Measurements from ENCODE around the gene KMT2A. TPM values are rescaled to one million over a fixed set of nuclear protein-coding genes. Genes with fewer than 3 reads are reported as not detected.
A peak's percentile ranks its signal among the peaks of the same experiment; 100 is the strongest.
"Not testable (repeated sequence)": the region's sequence is repeated elsewhere in the genome, so short reads cannot be mapped to it uniquely, and the experiment has no call there.

The KMT2A gene
- polyA plus RNA-seq, 4 donors = 33.8 to 49.7 (median 40.9) TPM

DNA sequence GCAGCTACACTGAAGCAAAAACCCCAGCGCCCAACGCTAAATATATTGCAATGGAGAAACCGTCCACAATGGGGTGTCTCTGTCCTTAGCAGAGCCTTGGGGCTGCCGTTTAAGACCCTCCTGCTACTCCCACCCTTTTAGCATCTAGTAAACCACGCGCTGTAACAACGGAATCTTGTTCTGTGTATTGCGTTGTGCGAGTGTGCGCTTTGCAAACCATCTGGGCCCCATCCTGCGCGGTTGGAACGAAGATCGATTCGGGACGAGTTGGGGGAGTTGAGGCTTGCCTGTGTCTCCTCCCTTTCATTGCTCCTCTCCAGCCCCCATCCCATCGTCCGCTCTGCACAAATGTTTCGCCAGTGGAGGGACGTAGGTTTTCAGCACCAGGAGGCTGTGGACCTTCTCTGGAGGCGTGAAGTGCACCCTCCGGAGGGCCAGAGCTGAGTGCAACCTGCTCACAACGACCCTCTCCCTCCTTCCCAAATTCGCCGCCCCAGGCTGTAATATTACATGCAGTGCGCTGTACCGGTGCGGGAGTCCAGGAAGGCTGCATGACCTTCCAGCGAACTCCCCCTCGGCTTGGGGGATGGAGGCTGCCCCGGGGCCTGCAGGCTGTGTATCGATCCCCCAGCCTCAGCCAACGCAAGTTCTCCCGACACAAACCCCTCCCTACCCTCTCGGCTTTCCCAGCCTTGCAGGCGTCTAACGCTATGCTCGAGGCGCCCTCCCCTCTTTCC lies 1.6 kb upstream of the KMT2A start:
- DNase-seq (ENCODE audit: low read depth in 4 of 4, low spot score in 3 of 4) = no peak

DNA sequence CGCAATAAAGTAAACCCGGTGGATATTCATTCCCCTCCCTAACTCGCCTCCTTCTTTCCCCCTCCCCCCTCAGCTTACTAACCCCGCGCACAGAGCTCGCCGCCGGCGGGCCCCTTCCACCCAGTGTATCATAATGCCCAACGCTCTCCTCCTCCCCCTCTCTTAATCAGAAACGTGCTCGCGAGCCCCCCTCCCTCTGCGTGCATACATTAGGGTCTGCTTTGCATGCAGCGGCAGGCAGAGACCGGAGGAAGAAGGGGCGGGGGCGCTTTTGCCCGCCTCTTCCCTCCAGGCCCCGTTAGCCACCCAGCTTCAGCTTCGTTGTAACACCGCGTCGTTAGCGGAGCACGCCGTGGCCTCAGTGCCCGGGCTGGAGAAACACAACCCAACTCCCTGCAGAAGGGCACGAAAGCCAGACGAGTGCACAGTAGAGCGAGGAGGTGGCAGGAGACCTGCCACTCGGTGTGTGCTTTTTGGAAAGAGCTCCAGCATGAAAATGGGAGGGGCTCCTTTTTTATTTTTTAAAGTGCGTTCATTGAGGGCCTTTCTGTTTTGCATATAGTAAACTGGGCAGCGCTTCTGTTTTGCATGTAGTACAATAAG lies 901 bp upstream of the KMT2A start:
- DNase-seq (ENCODE audit: low read depth in 4 of 4, low spot score in 3 of 4) = peak in 2 of 4 donors; percentile 42

DNA sequence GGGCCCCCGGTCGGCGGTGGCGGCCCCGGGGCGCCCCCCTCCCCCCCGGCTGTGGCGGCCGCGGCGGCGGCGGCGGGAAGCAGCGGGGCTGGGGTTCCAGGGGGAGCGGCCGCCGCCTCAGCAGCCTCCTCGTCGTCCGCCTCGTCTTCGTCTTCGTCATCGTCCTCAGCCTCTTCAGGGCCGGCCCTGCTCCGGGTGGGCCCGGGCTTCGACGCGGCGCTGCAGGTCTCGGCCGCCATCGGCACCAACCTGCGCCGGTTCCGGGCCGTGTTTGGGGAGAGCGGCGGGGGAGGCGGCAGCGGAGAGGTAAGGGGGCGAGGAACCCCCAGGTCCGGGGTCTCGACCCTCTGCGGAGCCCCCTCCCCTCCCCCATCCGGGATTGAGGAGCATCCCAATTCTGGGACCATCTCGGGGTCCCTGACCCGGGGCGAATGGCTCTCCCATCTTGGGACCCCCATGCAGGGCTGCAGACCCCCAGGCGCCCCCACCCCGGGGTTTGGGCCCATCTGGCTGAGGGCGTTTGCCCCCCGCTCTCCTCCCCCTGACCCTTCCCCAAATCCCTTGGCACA lies 431 bp downstream of the KMT2A start:
- DNase-seq (ENCODE audit: low read depth in 4 of 4, low spot score in 3 of 4) = no peak

DNA sequence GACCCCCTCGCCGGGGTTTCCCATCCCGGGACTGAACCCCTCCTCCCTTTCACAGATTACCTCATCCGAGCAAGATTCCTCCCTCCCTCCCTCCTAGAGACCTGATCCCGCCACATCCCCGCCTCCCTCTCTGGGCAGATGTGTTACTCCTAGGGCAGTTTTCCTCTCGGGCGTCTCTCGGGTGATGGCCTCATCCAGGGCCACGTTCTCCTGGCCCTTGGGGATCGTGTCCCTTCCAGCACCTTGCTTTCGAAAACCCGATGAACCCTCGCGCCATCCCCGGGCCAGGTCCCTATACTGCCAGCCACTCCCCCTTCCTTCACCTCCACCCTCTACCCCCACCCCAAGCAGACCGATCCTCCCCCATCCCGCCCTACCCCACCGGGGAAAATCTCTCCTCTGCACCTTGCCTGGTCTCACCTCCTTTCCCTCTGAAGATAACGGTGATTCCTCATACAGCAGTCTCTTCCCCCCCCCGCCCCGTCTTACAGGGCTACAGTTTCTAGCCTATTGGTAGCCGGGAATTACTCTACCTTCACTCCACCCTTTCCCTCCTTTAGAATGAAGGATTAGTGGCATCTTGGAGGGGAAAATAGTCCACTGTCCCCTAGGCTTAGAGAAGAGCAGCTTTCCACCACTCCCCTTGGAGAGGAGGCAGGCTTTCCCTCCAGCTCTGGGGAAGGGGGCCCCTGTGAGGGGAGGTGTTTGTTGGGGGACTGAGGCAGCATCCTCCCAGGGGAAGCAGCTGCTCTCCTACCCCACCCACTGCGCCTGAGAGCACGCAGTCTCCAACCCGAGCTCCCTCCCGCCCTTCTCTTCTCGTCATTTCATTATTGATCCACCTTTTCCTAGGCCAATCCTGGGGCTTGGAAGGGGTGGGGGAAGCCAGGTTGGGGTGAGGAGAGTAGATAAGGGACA lies 1.2 kb downstream of the KMT2A start:
- DNase-seq (ENCODE audit: low read depth in 4 of 4, low spot score in 3 of 4) = peak in 1 of 4 donors; percentile 53

DNA sequence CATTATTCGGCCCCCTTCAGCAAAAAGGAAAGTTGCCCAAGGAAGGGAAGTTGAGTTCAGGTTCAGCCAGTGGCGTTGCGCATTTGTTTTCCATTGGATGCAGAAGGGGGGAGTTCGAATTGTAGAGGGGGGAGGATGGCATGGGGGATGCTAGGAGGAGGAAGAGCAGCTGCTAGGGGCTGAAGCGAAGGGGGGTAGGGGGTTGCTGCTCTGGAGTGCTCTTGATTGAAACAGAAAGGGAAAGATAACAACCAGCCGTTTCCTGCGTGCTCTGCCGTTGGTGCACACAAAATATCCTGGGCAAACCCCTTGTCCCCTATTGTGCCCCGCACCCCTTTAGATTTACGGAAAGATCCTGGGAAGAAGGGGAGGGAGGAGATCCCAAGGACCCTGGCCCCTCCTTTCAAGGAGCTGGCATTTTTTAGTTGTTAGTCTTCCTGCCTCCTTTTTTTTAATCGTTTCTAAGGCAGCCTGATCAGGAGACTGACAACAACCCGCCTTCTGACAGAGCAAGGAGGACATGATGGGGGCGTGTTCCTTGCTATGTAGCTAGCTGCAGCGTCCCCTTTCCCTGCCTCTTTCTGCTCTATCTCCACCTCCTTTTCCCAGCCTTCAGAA lies 2.1 kb downstream of the KMT2A start:
- DNase-seq (ENCODE audit: low read depth in 4 of 4, low spot score in 3 of 4) = peak in 2 of 4 donors; percentile 64 to 70

DNA sequence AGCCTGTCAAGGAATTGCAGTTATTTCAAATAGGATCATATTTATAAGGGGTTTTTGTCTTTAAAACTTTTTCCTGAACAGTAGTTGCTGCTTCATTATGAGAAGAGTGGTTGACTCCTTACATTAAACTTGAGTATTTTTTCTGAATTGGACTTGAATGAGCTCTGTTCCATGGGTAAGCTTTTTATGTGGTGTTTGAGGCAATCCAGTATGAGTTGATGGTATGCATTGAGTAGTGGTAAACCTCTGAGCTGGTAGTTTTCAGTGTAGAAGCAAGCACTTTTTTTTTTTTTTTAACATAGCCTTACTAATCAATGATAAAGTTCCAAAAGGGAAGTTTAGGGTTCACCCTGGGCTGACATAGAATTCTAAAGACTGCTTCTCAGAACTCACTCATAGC lies 3.4 kb downstream of the KMT2A start:
- DNase-seq (ENCODE audit: low read depth in 4 of 4, low spot score in 3 of 4) = no peak

DNA sequence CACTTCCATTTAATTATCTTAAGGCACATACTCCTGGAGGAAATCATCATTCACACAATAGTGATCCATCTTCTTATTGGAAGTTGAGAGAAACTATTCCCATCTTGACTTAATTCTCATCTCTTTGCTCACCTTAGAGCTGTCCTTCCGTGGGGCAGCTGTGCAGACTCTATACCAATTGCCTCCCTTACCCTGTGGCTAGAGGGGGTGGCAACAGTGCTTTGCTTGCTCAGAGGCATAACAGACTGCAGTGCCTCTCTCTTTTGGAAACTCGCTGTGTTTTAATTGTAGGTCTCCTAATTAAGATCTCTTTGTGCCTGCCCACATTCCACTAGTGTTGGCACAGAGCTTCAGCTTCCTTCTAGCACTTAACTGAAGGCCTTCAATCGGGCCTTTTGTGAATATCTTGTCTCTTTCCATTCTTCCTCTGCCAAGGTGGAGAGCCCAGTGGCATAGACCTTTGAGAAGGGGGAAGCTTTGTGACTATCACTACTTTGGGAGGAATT lies 5.5 kb downstream of the KMT2A start:
- no peak for DNase-seq (ENCODE audit: low read depth in 4 of 4, low spot score in 3 of 4)

DNA sequence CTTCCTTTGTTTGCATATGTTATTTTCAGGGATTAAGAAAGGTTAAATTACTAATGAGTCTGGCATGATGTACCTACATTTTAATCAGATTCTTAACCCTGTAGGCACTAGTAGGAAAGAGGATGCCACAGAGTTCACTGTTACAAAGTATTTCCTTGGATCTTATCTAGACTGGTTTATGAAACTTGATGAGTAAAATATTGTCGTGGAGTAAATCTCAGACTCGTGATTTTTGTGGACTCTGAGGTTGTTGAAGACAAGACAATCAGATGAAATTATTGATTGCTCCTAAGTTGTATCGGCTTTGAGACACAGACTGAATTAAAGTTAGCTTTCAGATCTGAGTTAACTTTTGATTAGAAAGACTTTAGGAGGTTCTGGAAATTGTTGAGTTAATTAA lies 6.0 kb downstream of the KMT2A start:
- no peak for DNase-seq (ENCODE audit: low read depth in 4 of 4, low spot score in 3 of 4)

DNA sequence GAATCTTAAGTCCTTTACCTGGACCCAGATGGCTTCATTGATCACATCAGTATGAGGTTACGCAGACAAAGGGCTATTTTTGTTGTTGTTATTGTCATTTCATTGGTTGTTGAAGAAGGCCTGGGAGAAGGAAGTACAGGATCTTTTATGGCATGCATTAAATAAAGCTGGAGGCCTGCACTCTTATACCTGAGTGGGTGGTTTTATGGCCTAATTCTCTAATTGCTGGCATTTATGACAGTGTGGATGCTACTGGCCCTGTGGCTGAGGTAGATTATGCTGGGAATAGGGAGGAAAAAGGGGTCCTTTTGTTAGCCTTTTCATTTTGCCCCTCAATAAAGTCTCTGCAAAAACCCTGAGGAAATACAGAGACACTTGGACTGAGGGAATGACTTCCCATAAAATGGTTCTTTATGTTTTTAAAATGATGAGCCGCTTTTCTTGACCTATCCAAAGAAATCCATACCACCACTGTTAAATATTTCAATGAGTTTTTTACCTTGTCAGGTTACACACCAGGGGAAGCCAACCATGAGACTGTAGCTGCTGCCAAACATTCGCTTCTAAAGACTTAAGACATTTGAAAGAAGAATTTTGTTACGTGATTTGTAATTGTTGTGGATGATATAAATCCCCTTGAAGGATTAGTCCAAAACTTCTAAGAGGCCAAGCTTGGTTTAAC lies 6.8 kb downstream of the KMT2A start:
- DNase-seq (ENCODE audit: low read depth in 4 of 4, low spot score in 3 of 4) = no peak

DNA sequence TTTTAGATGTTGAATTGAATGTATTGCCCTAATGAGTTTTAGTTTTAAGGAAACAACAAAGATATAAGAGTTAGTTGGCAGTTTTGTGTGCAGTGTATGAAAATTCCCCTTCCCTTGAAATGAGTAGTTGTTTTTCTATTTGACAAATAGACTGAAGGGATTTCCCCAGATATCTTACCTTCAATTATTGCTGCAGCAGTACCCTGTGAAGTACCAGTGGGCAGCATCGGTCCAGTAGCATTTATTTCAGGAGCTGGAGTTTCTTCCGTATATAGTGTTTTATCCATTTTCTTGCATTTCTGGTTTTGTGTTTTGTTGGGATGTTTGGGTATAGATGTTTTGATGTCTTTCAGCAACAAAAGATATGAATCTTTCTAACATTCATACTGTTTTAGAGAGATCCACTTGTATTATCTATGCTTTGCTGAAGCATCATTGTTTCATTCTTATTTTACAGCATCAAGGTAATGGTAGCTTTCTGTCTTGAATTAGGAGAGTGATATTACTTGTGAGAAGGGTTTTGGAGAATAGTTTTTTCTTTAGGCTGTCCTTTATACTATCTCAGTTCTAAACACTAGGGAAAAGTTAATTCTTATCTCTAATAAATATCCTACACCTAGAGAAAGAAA lies 7.4 kb downstream of the KMT2A start:
- DNase-seq (ENCODE audit: low read depth in 4 of 4, low spot score in 3 of 4) = no peak

DNA sequence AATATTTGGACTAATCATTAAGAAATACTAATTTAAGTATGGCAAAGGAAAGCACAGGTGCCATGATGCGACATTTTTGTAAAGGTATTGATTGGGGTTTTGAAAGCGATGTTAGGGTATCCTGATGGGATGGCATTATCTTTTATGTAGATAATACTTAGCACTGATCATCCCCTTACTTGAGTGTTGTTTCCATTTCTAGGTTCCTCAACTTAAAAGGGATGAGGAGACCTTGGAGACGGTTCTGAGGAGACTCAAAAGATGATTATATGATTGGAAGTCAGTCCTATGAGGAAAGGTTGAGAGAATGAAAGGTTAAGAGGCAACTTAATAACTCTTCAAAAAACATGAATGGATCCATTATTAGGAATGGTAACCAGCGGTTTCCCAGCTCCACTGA lies 11.1 kb downstream of the KMT2A start:
- DNase-seq (ENCODE audit: low read depth in 4 of 4, low spot score in 3 of 4) = no peak

DNA sequence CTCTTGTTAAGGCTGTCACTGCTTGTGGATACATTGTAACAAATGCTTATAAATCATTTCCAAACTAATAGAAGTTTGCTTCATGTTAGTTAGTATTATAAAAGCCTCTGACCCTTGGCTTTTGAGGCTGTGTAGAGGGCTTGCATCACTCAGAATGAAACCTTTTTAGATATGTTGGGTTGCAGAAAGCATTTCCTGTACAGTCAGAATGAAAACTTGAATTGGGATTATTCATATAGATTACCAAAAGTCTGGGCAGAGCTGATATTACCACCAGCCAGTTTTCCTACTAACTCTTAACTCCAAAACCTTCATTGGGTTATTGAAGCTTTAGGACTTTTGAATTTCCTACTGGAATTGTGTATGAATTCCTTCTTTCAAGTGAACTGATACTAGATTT lies 12.0 kb downstream of the KMT2A start:
- DNase-seq (ENCODE audit: low read depth in 4 of 4, low spot score in 3 of 4) = no peak

DNA sequence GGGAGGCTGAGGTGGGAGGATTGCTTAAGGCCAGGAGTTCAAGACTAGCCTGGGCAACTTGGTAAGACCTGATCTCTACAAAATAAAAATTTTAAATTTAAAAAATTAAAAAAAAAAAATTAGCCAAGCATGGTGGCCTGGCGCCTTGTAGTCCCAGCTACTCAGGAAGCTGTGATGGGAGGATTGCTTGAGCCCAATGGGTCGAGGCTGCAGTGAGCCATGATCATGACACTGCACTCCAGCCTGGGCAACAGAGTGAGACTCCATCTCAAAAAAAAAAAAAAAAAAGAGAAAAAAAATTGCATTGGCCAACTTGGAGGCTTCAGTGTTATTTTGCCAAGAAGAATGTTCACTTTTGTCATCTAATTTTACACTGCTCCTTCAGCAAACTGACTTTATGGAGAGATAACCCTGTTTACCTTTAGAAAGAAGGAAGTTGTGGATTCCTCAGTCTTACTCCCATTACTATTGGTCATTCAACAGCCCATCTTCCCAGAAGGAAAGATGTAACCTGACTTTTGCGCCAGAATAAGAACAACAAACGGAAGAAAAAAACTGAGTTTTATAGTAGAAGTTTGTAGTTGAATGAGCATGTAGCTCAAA lies 13.1 kb downstream of the KMT2A start:
- no peak for DNase-seq (ENCODE audit: low read depth in 4 of 4, low spot score in 3 of 4)

DNA sequence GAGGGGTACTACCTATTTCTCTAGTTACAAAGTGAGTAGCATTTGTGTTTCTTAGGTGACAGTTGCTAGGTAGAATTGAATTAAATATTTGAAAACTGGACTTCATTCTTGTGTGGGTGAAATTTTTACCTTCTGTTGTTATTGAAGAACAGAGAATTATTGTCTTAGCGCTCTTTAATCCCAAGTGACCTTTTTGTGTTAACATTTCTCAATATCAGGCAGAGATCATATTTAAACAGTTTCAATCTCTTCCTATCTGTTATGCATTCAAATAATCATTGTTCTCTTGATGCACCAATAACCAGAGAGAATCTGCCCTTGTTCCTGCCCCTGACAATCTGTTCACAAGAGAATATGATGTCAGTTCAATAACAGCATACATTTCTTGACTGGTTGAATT lies 14.2 kb downstream of the KMT2A start:
- DNase-seq (ENCODE audit: low read depth in 4 of 4, low spot score in 3 of 4) = no peak

DNA sequence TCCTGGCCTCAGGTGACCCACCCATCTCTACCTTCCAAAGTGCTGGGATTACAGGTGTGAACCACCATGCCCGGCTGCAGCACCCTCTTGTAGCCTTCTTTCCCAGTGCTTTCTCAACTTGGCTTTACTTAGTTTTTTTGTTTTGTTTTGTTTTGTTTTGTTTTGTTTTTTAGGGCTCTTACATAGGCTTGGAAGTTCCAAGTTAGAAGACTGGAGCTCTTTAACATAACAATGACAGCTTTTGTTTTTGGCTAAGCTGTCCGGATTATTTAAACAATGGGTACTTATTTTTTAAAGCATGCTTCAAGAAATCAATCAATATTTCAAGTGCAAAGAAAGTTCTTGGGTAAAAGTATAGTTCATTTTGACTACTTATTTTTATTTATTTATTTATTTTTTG lies 25.9 kb downstream of the KMT2A start:
- DNase-seq (ENCODE audit: low read depth in 4 of 4, low spot score in 3 of 4) = no peak

DNA sequence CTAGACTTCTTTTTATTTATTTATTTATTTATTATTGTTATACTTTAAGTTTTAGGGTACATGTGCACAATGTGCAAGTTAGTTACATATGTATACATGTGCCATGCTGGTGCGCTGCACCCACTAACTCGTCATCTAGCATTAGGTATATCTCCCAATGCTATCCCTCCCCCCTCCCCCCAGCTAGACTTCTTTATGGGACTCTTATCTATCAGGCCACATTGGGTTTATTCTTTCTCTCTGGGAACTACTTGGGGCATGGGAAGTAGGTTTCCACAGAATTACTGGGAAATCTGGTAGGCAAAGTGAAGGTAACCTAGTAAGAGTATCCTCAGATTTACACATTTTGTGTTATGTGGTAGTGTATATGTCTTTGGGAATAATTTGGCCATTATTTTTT lies 32.7 kb downstream of the KMT2A start:
- not testable (repeated sequence) for DNase-seq (ENCODE audit: low read depth in 4 of 4, low spot score in 3 of 4)

DNA sequence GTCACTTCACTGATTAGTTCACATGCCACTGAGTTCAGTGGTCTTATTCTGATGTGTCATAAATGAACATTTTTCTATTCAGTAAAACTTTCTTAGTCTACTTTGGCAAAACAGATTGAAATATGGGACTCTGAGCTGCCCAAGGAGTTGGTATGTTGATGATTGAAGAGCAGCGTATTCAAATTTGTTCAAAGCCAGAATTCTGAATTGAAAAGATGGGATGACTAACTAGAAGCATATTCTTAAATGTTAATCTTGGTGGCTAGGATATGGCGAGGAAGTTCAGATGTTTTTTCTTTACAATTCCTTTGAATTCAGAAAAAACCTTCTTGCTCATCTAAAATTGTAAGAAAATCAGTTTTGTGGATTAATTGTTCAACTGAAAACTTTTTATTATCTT lies 34.7 kb downstream of the KMT2A start:
- no peak for DNase-seq (ENCODE audit: low read depth in 4 of 4, low spot score in 3 of 4)

DNA sequence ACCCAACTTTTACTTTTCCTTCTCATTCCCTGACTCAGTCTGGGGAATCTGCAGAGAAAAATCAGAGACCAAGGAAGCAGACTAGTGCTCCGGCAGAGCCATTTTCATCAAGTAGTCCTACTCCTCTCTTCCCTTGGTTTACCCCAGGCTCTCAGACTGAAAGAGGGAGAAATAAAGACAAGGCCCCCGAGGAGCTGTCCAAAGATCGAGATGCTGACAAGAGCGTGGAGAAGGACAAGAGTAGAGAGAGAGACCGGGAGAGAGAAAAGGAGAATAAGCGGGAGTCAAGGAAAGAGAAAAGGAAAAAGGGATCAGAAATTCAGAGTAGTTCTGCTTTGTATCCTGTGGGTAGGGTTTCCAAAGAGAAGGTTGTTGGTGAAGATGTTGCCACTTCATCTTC lies 37.2 kb downstream of the KMT2A start:
- DNase-seq (ENCODE audit: low read depth in 4 of 4, low spot score in 3 of 4) = no peak

DNA sequence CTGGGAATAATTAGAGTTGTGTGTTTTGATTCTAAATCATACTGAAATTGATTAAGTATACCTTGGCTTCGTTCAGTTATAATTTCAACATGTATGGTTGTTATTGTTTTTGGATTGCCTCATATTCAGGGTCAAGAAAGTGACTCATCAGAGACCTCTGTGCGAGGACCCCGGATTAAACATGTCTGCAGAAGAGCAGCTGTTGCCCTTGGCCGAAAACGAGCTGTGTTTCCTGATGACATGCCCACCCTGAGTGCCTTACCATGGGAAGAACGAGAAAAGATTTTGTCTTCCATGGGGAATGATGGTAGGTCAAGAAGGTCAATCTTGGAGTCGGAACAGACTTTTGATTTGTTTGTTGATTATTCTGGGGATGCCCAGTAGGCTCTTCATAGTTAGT lies 40.4 kb downstream of the KMT2A start:
- no peak for DNase-seq (ENCODE audit: low read depth in 4 of 4, low spot score in 3 of 4)

Data from left renal pelvis (tissue), 4 donors.